Urothelium cell line (cell line): ENCODE results near the gene ARHGAP18.

Source experiments
- DNase-seq: peaks from one replicate; pipeline ENCODE4 v3.0.0; 2011; ENCODE audit warnings: low spot score, mixed read lengths
- FAIRE-seq: peaks from 2 replicates; lab custom pipeline; 2011; peaks lifted over from hg19 to GRCh38; lab: Jason Lieb, UNC

ARHGAP18 gene

GRCh38 chr6:129546702-129547101 lies 163.3 kb downstream of the ARHGAP18 start:
- FAIRE-seq (no peak), DNase-seq (no peak)

- DNase-seq (no peak), FAIRE-seq (no peak)
Observed at GRCh38 chr6:129544892-129545612, 164.9 kb downstream of the ARHGAP18 start.

- FAIRE-seq, result no peak
- DNase-seq, result no peak
Observed at GRCh38 chr6:129543981-129544380, 166.0 kb downstream of the ARHGAP18 start.

GRCh38 chr6:129542705-129543104 lies 167.3 kb downstream of the ARHGAP18 start:
- DNase-seq (no peak), FAIRE-seq (no peak)

- DNase-seq, result no peak
- FAIRE-seq, result no peak
Observed at GRCh38 chr6:129539032-129539431, 170.9 kb downstream of the ARHGAP18 start.

- no peak for FAIRE-seq
- DNase-seq, result no peak
Observed at GRCh38 chr6:129536271-129536670, 173.7 kb downstream of the ARHGAP18 start.

GRCh38 chr6:129534926-129535325 lies 175.1 kb downstream of the ARHGAP18 start:
- FAIRE-seq, result no peak

More at GRCh38 chr6:129534926-129535325, 175.1 kb downstream of the ARHGAP18 start:
- DNase-seq, result no peak
